Type B pancreatic cell (in vitro differentiated cells): Measurements from ENCODE around the gene METTL17. TPM values are rescaled to one million over a fixed set of nuclear protein-coding genes. Genes with fewer than 3 reads are reported as not detected.

Experiments
- DNase-seq: peaks from one replicate; pipeline ENCODE4 v3.0.0; 2021; ENCODE audit warnings: mixed read lengths; ENCODE audit not compliant: unreplicated experiment; ENCODE audit errors: extremely low spot score
- H3K27ac Mint-ChIP-seq: 2 replicates; pipeline ENCODE4 v1.8.0; 2021; ENCODE audit warnings: mild to moderate bottlenecking, mixed read lengths
- H3K27me3 Mint-ChIP-seq: 2 replicates; pipeline ENCODE4 v1.8.0; 2021; ENCODE audit warnings: mixed read lengths
- H3K36me3 Mint-ChIP-seq: 2 replicates; pipeline ENCODE4 v1.8.0; 2021; ENCODE audit warnings: mixed read lengths
- H3K4me1 Mint-ChIP-seq: one replicate; pipeline ENCODE4 v1.8.0; 2021; ENCODE audit warnings: mixed read lengths; ENCODE audit not compliant: unreplicated experiment
- H3K4me3 Mint-ChIP-seq: 2 replicates; pipeline ENCODE4 v1.8.0; 2021; ENCODE audit warnings: mild to moderate bottlenecking, mixed read lengths
- H3K9me3 Mint-ChIP-seq: 2 replicates; pipeline ENCODE4 v1.8.0; 2021; ENCODE audit warnings: mixed read lengths
- CTCF ChIP-seq: fragments of 200-600 bp; sonication (generic); conservative IDR thresholded peaks from 2 replicates; pipeline ENCODE4 v1.5.0; 2021; ENCODE audit warnings: antibody characterized with exemption, mild to moderate bottlenecking
- total RNA-seq: library from RNA; stranded (reverse); gene quantifications from 2 replicates; pipeline ENCODE4 v1.2.1, GENCODE V29; 2021; ENCODE audit warnings: low replicate concordance

The METTL17 gene
- total RNA-seq, 1 donor from 2014 or later, result 88.1 TPM

GRCh38 chr14:21014761-21015190, 25.0 kb downstream of the METTL17 start:
- no peaks in the 10 kb centered on the region for H3K36me3 Mint-ChIP-seq
- no peaks in the 10 kb centered on the region for H3K9me3 Mint-ChIP-seq
- no peak overlapping the region for H3K4me3 Mint-ChIP-seq
- peak; percentile 87 for DNase-seq
- peak; percentile 95 for TF ChIP-seq CTCF
- peaks cover 13% of the 10 kb centered on the region for H3K4me1 Mint-ChIP-seq
- H3K27me3 Mint-ChIP-seq, result peaks cover 6% of the 10 kb centered on the region
- H3K27ac Mint-ChIP-seq, result peak overlapping the region; percentile 47

- no peaks in the 10 kb centered on the region for H3K36me3 Mint-ChIP-seq
- no peaks in the 10 kb centered on the region for H3K9me3 Mint-ChIP-seq
- H3K27ac Mint-ChIP-seq, result no peak overlapping the region
- no peak for TF ChIP-seq CTCF
- peaks cover 13% of the 10 kb centered on the region for H3K4me1 Mint-ChIP-seq
- peaks cover 6% of the 10 kb centered on the region for H3K27me3 Mint-ChIP-seq
- H3K4me3 Mint-ChIP-seq, result no peak overlapping the region
- no peak for DNase-seq
These were observed 25.5 kb downstream of the METTL17 start for GRCh38 chr14:21015312-21015711.

- TF ChIP-seq CTCF, result no peak
- H3K36me3 Mint-ChIP-seq, result peaks cover 3% of the 10 kb centered on the region
- H3K27ac Mint-ChIP-seq, result no peak overlapping the region
- H3K27me3 Mint-ChIP-seq, result peaks cover 6% of the 10 kb centered on the region
- no peak for DNase-seq
- peaks cover 17% of the 10 kb centered on the region for H3K4me1 Mint-ChIP-seq
- no peak overlapping the region for H3K4me3 Mint-ChIP-seq
- H3K9me3 Mint-ChIP-seq, result no peaks in the 10 kb centered on the region
These were observed 26.8 kb downstream of the METTL17 start for GRCh38 chr14:21016413-21017190.

GRCh38 chr14:21017528-21018245, 27.9 kb downstream of the METTL17 start:
- Mint-ChIP-seq H3K4me3 (no peak overlapping the region), H3K27me3 (peaks cover 7% of the 10 kb centered on the region), H3K36me3 (peaks cover 8% of the 10 kb centered on the region), H3K4me1 (peaks cover 21% of the 10 kb centered on the region), H3K27ac (no peak overlapping the region), H3K9me3 (no peaks in the 10 kb centered on the region)
- no peak for TF ChIP-seq CTCF
- no peak for DNase-seq

- H3K4me3 Mint-ChIP-seq, result no peak overlapping the region
- no peak for DNase-seq
- H3K27ac Mint-ChIP-seq, result no peak overlapping the region
- H3K4me1 Mint-ChIP-seq, result peaks cover 21% of the 10 kb centered on the region
- no peaks in the 10 kb centered on the region for H3K9me3 Mint-ChIP-seq
- H3K27me3 Mint-ChIP-seq, result peaks cover 5% of the 10 kb centered on the region
- no peak for TF ChIP-seq CTCF
- H3K36me3 Mint-ChIP-seq, result peaks cover 8% of the 10 kb centered on the region
These were observed 28.5 kb downstream of the METTL17 start for GRCh38 chr14:21018286-21018685.
